Activated T-cell treated with anti-CD3 and anti-CD28 coated beads for 1 hour (primary cell): Measurements from ENCODE around the gene TMEM35B.
"Not testable (repeated sequence)": the region's sequence is repeated elsewhere in the genome, so short reads cannot be mapped to it uniquely, and the experiment has no call there.

ENCODE experiments used
- DNase-seq: peaks from one replicate; pipeline ENCODE4 v3.0.0-alpha.2; 2020; ENCODE audit warnings: low read depth

The TMEM35B gene

DNA sequence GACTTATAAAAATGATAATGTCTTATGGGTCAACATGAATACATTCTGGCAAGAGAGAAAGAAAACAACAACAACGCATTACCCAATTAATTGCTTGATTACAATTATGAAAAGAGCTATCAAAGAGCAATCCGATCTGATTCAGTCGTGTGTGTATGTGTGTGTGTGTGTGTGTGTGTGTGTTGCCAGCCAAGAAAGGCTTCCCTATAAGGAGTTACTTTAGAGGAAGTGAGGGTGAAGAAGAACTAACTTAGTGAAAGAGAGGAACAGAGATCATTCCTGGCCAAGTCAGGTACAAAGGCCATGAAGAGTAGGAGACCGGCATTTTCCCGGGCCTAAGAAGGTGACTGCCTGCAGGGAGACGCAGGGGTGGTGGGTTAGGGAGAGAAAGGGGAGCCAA lies 9.4 kb downstream of the TMEM35B start:
- no peak for DNase-seq

DNA sequence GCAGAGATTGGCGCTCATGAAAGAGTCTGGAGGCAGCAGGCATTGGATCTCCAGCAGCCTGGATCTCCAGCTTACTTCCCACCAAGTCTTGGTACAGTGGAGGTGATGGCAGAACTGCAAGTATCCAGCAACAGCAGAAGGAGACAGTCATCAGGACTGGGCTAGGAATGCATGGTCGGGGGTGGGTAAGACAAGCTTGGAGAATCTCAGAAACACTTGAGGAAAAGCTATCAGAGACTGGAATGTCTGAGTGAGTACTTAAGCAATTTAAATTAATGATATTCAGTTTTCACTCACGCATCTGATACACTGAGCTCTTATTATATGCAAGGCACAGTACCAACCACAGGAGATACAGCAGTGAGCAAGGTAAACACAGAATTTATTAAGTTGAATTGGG lies 9.8 kb downstream of the TMEM35B start:
- no peak for DNase-seq

DNA sequence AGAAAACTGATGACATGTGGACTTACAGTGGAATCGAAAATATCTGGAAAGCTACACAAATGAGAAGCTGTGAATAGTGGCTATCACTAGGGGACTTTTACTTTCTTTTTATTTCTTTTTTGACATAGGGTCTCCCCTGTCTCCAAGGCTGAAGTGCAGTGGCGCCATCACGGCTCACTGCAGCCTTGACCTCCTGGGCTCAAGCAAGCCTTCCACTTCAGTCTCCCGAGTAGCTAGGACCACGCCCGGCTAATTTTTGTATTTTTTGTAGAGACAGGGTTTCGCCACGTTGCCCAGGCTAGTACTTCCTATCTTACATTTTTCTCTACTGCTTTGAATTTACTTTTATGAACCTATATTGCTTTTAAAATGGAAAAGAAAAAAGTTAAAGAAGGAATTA lies 10.5 kb downstream of the TMEM35B start:
- DNase-seq = no peak

DNA sequence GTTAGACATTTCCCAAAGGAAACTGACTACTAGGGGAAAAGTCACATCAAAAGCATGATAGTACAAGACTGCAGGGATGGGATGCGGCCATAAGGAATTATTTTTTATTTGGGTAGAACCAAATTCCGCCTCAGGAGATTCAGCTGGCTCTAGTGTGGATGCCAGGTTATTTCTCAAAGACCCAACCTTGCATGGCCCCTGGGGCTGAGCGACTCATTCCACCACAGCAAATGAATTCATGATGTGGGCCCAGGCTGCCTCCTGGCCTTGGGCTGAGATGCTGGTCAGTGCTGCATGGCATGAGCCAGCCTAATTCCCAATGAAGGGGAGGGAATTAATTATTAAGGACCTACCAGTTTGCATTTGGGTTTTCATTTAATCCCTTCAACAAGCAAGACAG lies 11.8 kb downstream of the TMEM35B start:
- no peak for DNase-seq

DNA sequence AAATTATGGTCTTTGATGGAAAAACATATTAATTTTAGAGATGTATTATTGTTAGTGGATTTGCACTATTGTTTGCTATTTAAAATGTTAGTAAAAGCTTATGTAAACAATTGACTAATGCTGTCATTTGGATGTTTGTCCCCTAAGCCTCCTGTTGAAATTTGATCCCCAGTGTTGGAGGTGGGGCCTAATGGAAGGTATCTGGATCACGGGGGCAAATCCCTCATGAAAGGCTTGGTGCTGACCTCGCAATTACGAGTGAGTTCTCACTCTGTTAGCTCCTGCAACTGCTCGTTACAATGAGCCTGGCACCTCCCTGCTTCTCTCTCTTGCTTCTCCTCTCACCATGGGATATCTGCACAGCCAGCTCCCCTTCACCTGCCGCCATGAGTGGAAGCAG lies 14.3 kb downstream of the TMEM35B start:
- no peak for DNase-seq

DNA sequence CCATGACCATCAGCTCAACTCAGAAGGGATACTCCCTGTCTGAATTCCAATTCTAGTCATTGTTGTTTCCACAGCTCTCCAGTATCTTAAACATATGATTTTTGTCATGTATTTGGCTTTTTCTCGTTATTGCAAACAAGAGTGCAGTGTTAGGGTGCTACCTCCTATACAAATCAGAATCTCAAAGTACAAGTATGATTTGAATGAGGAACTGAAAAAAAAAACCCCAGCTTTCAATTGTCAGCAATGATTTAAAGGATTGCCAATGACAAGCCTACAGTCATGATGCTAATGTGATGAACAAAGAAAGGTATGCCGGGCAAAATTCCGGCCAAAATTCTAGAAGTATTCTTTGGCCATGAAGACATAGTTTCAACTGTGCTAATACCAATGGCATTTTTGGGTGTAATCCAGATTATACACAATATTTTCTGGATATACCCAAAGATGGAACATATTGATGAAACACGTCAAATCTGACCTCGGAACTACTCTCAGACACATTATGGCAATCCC lies 14.9 kb downstream of the TMEM35B start:
- no peak for DNase-seq

DNA sequence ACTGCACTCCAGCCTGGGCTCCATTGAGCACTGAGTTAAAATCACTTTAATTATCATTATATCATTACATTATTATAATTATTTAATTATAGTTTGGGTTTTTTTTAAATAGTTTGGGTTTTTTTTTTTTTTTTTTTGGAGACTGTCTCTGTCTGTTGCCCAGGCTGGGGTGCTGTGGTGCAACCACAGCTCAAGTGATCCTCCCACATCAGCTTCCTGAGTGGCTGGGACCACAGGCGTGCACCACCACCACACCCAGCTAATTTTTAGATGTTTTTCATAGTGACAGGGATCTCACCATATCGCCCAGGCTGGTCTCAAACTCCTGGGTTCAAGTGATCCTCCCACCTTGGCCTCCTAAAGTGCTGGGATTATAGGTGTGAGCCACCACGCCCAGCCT lies 16.9 kb downstream of the TMEM35B start:
- DNase-seq = not testable (repeated sequence)

DNA sequence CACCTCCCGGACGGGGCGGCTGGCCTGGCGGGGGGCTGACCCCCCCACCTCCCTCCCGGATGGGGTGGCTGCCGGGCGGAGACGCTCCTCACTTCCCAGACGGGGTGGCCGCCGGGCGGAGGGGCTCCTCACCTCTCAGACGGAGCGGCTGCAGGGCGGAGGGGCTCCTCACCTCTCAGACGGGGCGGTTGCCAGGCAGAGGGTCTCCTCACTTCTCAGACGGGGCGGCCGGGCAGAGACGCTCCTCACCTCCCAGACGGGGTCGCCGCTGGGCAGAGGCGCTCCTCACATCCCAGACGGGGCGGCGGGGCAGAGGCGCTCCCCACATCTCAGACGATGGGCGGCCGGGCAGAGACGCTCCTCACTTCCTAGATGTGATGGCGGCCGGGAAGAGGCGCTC lies 17.5 kb downstream of the TMEM35B start:
- not testable (repeated sequence) for DNase-seq

DNA sequence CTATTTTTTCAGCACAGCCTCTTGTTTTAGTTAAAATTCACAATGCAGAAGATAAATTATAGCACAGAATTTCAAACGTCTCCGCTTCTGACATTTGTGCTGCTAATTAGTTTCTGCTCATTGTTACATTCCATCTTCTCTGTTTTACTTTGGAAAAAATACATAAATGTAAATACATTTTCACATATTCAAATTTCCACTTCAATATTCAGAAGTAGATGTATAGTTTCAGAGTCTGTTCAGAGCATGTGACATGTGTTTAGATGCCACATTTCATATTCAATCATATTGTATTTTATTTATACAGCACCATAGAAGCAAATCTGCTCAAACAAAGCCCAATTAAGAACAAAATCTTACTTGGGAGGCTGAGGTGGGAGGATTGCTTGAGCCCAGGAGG lies 19.6 kb downstream of the TMEM35B start:
- no peak for DNase-seq

DNA sequence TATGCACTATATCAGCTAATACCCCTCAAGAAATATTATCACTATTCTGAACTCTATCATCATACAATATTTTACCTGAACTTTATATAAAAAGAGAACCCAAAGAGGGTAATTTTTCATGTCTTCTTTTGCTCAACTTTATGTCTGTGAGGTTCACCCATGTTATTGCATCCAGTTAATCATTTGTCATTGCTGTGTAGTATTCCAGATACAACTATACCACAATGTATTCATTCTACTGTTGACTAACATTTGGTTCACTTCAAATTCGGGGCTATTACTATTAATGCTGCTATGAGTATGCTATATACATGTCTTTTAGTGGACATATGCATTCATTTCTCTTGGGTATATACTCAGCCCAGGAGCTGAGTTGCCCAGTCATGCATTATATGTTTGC lies 34.7 kb downstream of the TMEM35B start:
- DNase-seq = no peak

DNA sequence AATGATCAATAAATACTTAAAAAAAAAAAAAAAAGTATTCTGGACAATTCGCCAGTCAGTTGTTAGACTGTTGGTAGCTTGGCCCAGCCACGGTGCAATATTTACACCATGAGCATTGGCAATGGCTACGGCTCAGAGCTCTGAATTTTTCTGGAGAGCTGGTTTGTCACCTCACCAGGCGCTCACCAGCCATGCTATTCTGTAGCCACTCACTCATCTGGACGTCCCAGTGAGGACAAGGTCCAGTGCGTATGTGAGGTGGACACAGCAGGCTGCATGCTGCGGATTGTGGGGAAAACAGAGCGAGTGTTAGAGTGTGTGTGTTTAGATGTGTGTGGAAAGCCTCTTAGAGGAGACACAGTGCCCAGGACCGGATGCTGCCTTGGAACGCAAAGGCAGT lies 36.4 kb downstream of the TMEM35B start:
- not testable (repeated sequence) for DNase-seq

DNA sequence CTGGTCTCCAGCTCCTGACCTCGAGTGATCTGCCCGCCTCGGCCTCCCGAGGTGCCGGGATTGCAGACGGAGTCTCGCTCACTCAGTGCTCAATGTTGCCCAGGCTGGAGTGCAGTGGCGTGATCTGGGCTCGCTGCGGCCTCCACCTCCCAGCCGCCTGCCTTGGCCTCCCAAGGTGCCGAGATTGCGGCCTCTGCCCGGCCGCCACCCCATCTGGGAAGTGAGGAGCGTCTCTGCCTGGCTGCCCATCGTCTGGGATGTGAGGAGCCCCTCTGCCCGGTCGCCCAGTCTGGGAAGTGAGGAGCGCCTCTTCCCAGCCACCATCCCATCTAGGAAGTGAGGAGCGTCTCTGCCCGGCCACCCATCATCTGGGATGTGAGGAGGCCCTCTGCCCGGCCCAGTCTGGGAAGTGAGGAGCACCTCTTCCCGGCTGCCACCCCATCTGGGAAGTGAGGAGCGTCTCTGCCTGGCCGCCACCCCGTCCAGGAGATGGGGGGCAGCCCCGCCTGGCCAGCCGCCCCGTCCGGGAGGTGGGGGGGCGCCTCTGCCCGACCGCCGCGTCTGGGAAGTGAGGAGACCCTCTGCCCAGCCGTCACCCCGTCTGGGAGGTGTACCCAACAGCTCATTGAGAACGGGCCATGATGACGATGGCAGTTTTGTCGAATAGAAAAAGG lies 37.4 kb downstream of the TMEM35B start:
- not testable (repeated sequence) for DNase-seq

DNA sequence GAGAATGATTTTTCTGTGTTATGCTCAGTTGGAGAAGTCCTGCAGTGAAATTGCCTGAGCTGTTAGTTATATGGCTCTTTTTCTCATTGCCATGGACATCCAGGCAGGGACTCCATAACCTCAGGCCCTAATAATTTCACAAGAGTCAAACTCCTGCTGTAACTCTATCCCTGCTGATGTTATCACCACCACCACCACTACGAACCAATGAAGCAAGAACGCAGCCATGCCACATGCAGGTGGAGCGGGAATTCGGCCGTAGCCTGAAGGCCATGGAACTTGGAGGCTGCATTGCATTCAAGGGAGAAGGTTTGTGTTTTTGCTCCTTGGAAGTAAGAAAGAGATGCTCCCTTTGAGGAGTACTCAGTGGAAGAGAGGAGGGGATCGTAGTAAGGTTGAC lies 38.9 kb downstream of the TMEM35B start:
- no peak for DNase-seq

DNA sequence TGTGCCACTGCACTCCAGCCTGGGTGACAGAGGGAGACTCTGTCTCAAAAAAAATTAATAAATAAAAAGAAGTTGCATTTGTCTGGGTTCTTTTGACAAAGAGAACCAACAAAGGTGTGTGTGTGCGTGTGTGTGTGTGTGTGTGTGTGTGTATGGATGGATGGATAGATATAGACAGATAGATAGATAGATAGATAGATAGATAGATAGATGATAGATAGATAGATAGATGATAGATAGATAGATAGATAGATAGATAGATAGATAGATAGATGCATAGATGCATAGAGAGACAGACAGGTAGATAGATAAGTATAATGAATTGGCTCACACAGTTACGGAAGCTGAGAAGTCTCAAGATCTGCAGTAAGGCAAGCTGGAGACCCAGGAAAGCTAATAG lies 43.3 kb downstream of the TMEM35B start:
- not testable (repeated sequence) for DNase-seq
